GM23338 (cell line): ENCODE data around the gene COTL1. TPM values are rescaled to one million over a fixed set of nuclear protein-coding genes. Genes with fewer than 3 reads are reported as not detected.
"Not testable (repeated sequence)": the region's sequence is repeated elsewhere in the genome, so short reads cannot be mapped to it uniquely, and the experiment has no call there.

Source experiments
- ATAC-seq: fragments of 200-7000 bp; cut with Tn5 transposase; 3 replicates; pipeline ENCODE4 v1.9.1; 2020
- DNase-seq: peaks from one replicate; pipeline ENCODE4 v3.0.0-alpha.2; 2015; ENCODE audit warnings: low spot score
- H2AFZ ChIP-seq: fragments of 200-600 bp; sonication (generic); 2 replicates; pipeline ENCODE4 v1.8.0; 2016; ENCODE audit warnings: antibody characterized with exemption, mild to moderate bottlenecking, moderate library complexity
- H3F3A ChIP-seq: fragments of 200-600 bp; sonication (generic); replicated peaks from 2 replicates; pipeline ENCODE4 v1.8.0; 2017; ENCODE audit warnings: antibody characterized with exemption, mixed run types, low read depth
- H3K27ac ChIP-seq: fragments of 200-600 bp; sonication (generic); 2 replicates; pipeline ENCODE4 v1.6.1; 2016; ENCODE audit warnings: low read depth
- H3K27me3 ChIP-seq: fragments of 200-600 bp; sonication (generic); 2 replicates; pipeline ENCODE4 v1.8.0; 2016; ENCODE audit warnings: mild to moderate bottlenecking, mixed run types, moderate library complexity; ENCODE audit not compliant: insufficient read depth
- H3K36me3 ChIP-seq: fragments of 200-600 bp; sonication (generic); 2 replicates; pipeline ENCODE4 v1.8.0; 2016; ENCODE audit warnings: mild to moderate bottlenecking; ENCODE audit not compliant: insufficient read depth
- H3K4me1 ChIP-seq: fragments of 200-600 bp; sonication (generic); 2 replicates; pipeline ENCODE4 v1.8.0; 2016; ENCODE audit warnings: mild to moderate bottlenecking, moderate library complexity; ENCODE audit not compliant: insufficient read depth
- H3K4me2 ChIP-seq: fragments of 200-600 bp; sonication (generic); 2 replicates; pipeline ENCODE4 v1.7.1; 2017; ENCODE audit warnings: mixed run types
- H3K4me3 ChIP-seq: fragments of 200-600 bp; sonication (generic); 2 replicates; pipeline ENCODE4 v1.6.1; 2016; ENCODE audit warnings: mixed run types
- H3K79me2 ChIP-seq: fragments of 200-600 bp; sonication (generic); replicated peaks from 2 replicates; pipeline ENCODE4 v1.8.0; 2017; ENCODE audit warnings: mild to moderate bottlenecking; ENCODE audit not compliant: insufficient read depth
- H3K9me2 ChIP-seq: fragments of 200-600 bp; sonication (generic); 2 replicates; pipeline ENCODE4 v1.8.0; 2017; ENCODE audit not compliant: insufficient read depth
- H4K20me1 ChIP-seq: fragments of 200-600 bp; sonication (generic); replicated peaks from 2 replicates; pipeline ENCODE4 v1.8.0; 2017; ENCODE audit warnings: mild to moderate bottlenecking; ENCODE audit not compliant: insufficient read depth
- H3K27ac Mint-ChIP-seq: 2 replicates; pipeline ENCODE4 v1.8.0; 2020; ENCODE audit warnings: inconsistent platforms, mild to moderate bottlenecking, moderate library complexity, mixed read lengths
- H3K27me3 Mint-ChIP-seq: 3 replicates; pipeline ENCODE4 v1.8.0; 2022; ENCODE audit warnings: low read depth, mild to moderate bottlenecking, moderate library complexity, mixed read lengths, inconsistent platforms; ENCODE audit not compliant: insufficient read depth, poor library complexity
- H3K36me3 Mint-ChIP-seq: 3 replicates; pipeline ENCODE4 v1.8.0; 2021; ENCODE audit warnings: low read depth, mild to moderate bottlenecking, inconsistent platforms, moderate library complexity, mixed read lengths
- H3K4me1 Mint-ChIP-seq: 3 replicates; pipeline ENCODE4 v1.8.0; 2020; ENCODE audit warnings: mild to moderate bottlenecking, inconsistent platforms, mixed read lengths
- H3K4me3 Mint-ChIP-seq: 3 replicates; pipeline ENCODE4 v1.8.0; 2021; ENCODE audit warnings: moderate library complexity, mild to moderate bottlenecking, inconsistent platforms, mixed read lengths
- H3K9me3 Mint-ChIP-seq: 3 replicates; pipeline ENCODE4 v1.8.0; 2020; ENCODE audit warnings: moderate library complexity, mild to moderate bottlenecking, inconsistent platforms, mixed read lengths
- CTCF ChIP-seq, 2 experiments: fragments of 200-600 bp in 1 of 2; sonication (generic) in 1 of 2; conservative IDR thresholded peaks; 2 replicates each; pipeline versions ENCODE4 v1.5.1 to v1.6.1; 2016 to 2017; ENCODE audit warnings: antibody characterized with exemption in 2 of 2, low read depth in 2 of 2, mild to moderate bottlenecking in 2 of 2, moderate library complexity in 1 of 2
- EZH2 ChIP-seq: fragments of 200-600 bp; sonication (generic); IDR thresholded peaks from one replicate; pipeline ENCODE4 v1.8.0; 2017; ENCODE audit warnings: antibody characterized with exemption, mild to moderate bottlenecking, low read depth; ENCODE audit not compliant: unreplicated experiment
- JUNB ChIP-seq: IDR thresholded peaks from one replicate; pipeline ENCODE4 v1.6.1; 2016; ENCODE audit warnings: antibody characterized with exemption; ENCODE audit not compliant: unreplicated experiment
- NANOG ChIP-seq: IDR thresholded peaks from 2 replicates; pipeline ENCODE4 v1.6.1; 2016; ENCODE audit warnings: antibody characterized with exemption, borderline replicate concordance
- POLR2AphosphoS5 ChIP-seq: IDR thresholded peaks from 2 replicates; pipeline ENCODE4 v1.6.1; 2016; ENCODE audit warnings: antibody characterized with exemption, low read depth
- REST ChIP-seq: IDR thresholded peaks from one replicate; pipeline ENCODE4 v1.6.1; 2018; ENCODE audit warnings: antibody characterized with exemption; ENCODE audit not compliant: unreplicated experiment
- STAT1 ChIP-seq: IDR thresholded peaks from one replicate; pipeline ENCODE4 v1.6.1; 2016; ENCODE audit warnings: antibody characterized with exemption; ENCODE audit not compliant: unreplicated experiment
- ZNF331 ChIP-seq: fragments of 250-450 bp; sonication (Bioruptor Pico); IDR thresholded peaks from 2 replicates; pipeline ENCODE4 v1.5.0; 2020; ENCODE audit warnings: low read depth, mild to moderate bottlenecking, moderate library complexity
- polyA plus RNA-seq: library from polyadenylated mRNA; unstranded; fragments of >200 nt; fragmentation: Nextera tagmentation; extraction: Ambion mirVana; gene quantifications from 2 replicates; pipeline ENCODE4 v1.2.1, GENCODE V29; 2016
- total RNA-seq: library from RNA; depleted of rRNA; stranded (reverse); fragments of >200 nt; shearing (Covaris generic); gene quantifications from 2 replicates; pipeline ENCODE4 v1.2.3, GENCODE V29; 2014

COTL1 gene
- total and polyA plus RNA-seq, 2 experiments from 2014 or later: 117 to 166 TPM

- TF ChIP-seq POLR2AphosphoS5: no peak
- no peak for TF ChIP-seq JUNB
- TF ChIP-seq EZH2: no peak
- no peak for TF ChIP-seq STAT1
Measured at GRCh38 chr16:84520725-84521496, 97.0 kb downstream of the COTL1 start (continued).

GRCh38 chr16:84519855-84520254, 98.0 kb downstream of the COTL1 start:
- Histone ChIP-seq H3K4me2 (no peak overlapping the region), H3K79me2 (no peaks in the 10 kb centered on the region), H2AFZ (peak overlapping the region; percentile 56), H4K20me1 (no peaks in the 10 kb centered on the region), H3K27ac (no peak overlapping the region), H3K36me3 (no peaks in the 10 kb centered on the region), H3K4me1 (peaks cover 3% of the 10 kb centered on the region; the same call in 1 of the 2 replicates), H3K9me2 (no peaks in the 10 kb centered on the region), H3K27me3 (no peaks in the 10 kb centered on the region), H3K4me3 (no peak overlapping the region), H3F3A (no peaks in the 10 kb centered on the region)
- H3K36me3 Mint-ChIP-seq: no peaks in the 10 kb centered on the region
- no peak for DNase-seq
- H3K4me1 Mint-ChIP-seq: peaks cover 7% of the 10 kb centered on the region
- no peak overlapping the region for H3K27ac Mint-ChIP-seq
- no peak for ATAC-seq
- H3K27me3 Mint-ChIP-seq: peaks cover 13% of the 10 kb centered on the region
- no peaks in the 10 kb centered on the region; the same call in 2 of the 3 replicates for H3K9me3 Mint-ChIP-seq
- H3K4me3 Mint-ChIP-seq: no peak overlapping the region
- no peak for TF ChIP-seq REST
- TF ChIP-seq JUNB: no peak
- TF ChIP-seq NANOG: no peak
- no peak for TF ChIP-seq ZNF331 (CRISPR knock-in tag)
- no peak for TF ChIP-seq POLR2AphosphoS5

- Histone ChIP-seq H3K27me3 (no peaks in the 10 kb centered on the region), H3K9me2 (no peaks in the 10 kb centered on the region), H3K4me1 (peaks cover 6% of the 10 kb centered on the region; the same call in 1 of the 2 replicates), H4K20me1 (no peaks in the 10 kb centered on the region), H2AFZ (no peak overlapping the region), H3K4me3 (no peak overlapping the region), H3F3A (no peaks in the 10 kb centered on the region), H3K4me2 (no peak overlapping the region), H3K27ac (no peak overlapping the region), H3K79me2 (no peaks in the 10 kb centered on the region), H3K36me3 (no peaks in the 10 kb centered on the region)
- no peaks in the 10 kb centered on the region; the same call in 2 of the 3 replicates for H3K9me3 Mint-ChIP-seq
- H3K4me1 Mint-ChIP-seq: peaks cover 12% of the 10 kb centered on the region
- no peak overlapping the region for H3K27ac Mint-ChIP-seq
- no peaks in the 10 kb centered on the region for H3K36me3 Mint-ChIP-seq
- TF ChIP-seq EZH2 (no peak), CTCF (conservative IDR thresholded peaks at IDR 0.05; ENCODE audit: low read depth in 2 of 2) (peak in 1 of 2 experiments; percentile 9; a peak in 1 of 4 replicates)
- peaks cover 13% of the 10 kb centered on the region for H3K27me3 Mint-ChIP-seq
- ATAC-seq (peak; percentile 17; the same call in 1 of the 3 replicates), DNase-seq (no peak)
- no peak overlapping the region for H3K4me3 Mint-ChIP-seq
Measured at GRCh38 chr16:84518804-84519341, 99.0 kb downstream of the COTL1 start.

GRCh38 chr16:84518220-84518619, 99.7 kb downstream of the COTL1 start:
- peaks cover 13% of the 10 kb centered on the region for H3K27me3 Mint-ChIP-seq
- not testable (repeated sequence) for H3K9me3 Mint-ChIP-seq, H3K27me3 ChIP-seq, H3K27ac Mint-ChIP-seq, H3K36me3 Mint-ChIP-seq, H4K20me1 ChIP-seq, H3K4me1 ChIP-seq, H3K36me3 ChIP-seq, H3K27ac ChIP-seq, DNase-seq, H3K4me2 ChIP-seq, H2AFZ ChIP-seq, H3K9me2 ChIP-seq, H3F3A ChIP-seq, H3K4me3 Mint-ChIP-seq, H3K4me3 ChIP-seq, H3K79me2 ChIP-seq, ATAC-seq
- H3K4me1 Mint-ChIP-seq: peaks cover 12% of the 10 kb centered on the region
